ENCODE data around the gene CSMD2. TPM values are rescaled to one million over a fixed set of nuclear protein-coding genes. Genes with fewer than 3 reads are reported as not detected.

CSMD2 gene
- total RNA-seq, 1 donor from 2014 or later, result 1.8 TPM

- Mint-ChIP-seq H3K9me3 (no peaks in the 10 kb centered on the region), H3K36me3 (no peaks in the 10 kb centered on the region), H3K27me3 (peaks cover 31% of the 10 kb centered on the region), H3K27ac (no peak overlapping the region), H3K4me1 (ENCODE audit: unreplicated experiment) (peaks cover 6% of the 10 kb centered on the region), H3K4me3 (no peak overlapping the region)
- DNase-seq (ENCODE audit: extremely low spot score, unreplicated experiment), result no peak
- no peak for TF ChIP-seq CTCF (conservative IDR thresholded peaks at IDR 0.05)
These were observed 480.4 kb downstream of the CSMD2 start for GRCh38 chr1:33684396-33685179.

- peaks cover 25% of the 10 kb centered on the region for H3K27me3 Mint-ChIP-seq
- no peaks in the 10 kb centered on the region for H3K36me3 Mint-ChIP-seq
- H3K4me3 Mint-ChIP-seq, result no peak overlapping the region
- no peaks in the 10 kb centered on the region for H3K9me3 Mint-ChIP-seq
- no peak for TF ChIP-seq CTCF (conservative IDR thresholded peaks at IDR 0.05)
- H3K27ac Mint-ChIP-seq, result no peak overlapping the region
- peaks cover 6% of the 10 kb centered on the region for H3K4me1 Mint-ChIP-seq (ENCODE audit: unreplicated experiment)
- DNase-seq (ENCODE audit: extremely low spot score, unreplicated experiment), result no peak
These were observed 481.1 kb downstream of the CSMD2 start for GRCh38 chr1:33683913-33684312.

DNA sequence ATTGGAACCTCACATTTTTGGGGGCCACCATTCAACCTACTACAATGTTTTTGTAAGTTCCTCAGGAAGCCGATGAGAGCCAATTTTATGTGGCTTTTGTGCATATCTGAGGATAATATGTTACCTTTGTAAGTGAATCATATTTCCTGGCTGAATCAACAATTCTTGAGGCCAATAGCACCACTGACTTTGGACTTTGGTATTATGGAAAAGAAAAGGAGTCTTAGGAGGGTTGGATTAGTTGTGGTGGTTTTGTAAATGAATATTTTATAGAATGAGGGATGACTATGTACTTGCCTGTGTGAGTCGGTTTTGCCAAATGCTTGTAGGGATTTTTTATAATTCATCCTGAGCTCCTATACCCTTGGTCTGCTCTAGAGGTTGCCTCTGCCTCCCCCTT, 482.7 kb downstream of the CSMD2 start:
- DNase-seq (ENCODE audit: extremely low spot score, unreplicated experiment), result no peak
- H3K4me1 Mint-ChIP-seq (ENCODE audit: unreplicated experiment), result peaks cover 6% of the 10 kb centered on the region
- no peak overlapping the region for H3K27ac Mint-ChIP-seq
- H3K36me3 Mint-ChIP-seq, result no peaks in the 10 kb centered on the region
- TF ChIP-seq CTCF (conservative IDR thresholded peaks at IDR 0.05), result no peak
- peaks cover 17% of the 10 kb centered on the region for H3K27me3 Mint-ChIP-seq
- H3K9me3 Mint-ChIP-seq, result no peaks in the 10 kb centered on the region
- no peak overlapping the region for H3K4me3 Mint-ChIP-seq

DNA sequence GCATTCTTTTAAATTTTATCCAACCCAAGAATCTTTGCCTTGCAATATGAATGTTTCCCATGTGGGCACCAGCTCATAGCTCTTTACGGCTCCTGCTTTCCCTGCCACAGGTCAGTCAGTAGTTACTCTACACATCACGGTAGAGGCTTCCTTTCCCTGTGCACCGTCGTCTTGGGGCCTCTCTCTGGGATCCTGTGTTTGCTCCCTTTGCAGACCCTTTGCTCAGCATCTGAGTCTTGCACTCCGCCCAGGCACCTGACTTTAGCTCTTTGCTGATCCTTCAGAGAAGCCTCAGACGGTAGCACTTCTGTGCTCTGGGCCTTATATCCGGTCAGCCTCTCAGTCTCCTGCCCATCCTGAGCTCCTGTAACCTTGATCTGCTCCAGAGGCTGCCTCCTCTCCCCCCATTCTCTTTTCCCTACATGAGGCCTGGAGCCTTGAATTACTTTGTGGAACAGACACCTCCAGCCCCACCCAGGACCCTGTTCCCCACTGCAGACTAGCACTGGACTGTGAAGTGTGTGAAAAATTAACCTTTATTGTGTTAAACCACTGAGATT, 484.7 kb downstream of the CSMD2 start:
- no peaks in the 10 kb centered on the region for H3K9me3 Mint-ChIP-seq
- H3K36me3 Mint-ChIP-seq, result no peaks in the 10 kb centered on the region
- H3K4me1 Mint-ChIP-seq (ENCODE audit: unreplicated experiment), result peaks cover 6% of the 10 kb centered on the region
- H3K27ac Mint-ChIP-seq, result no peak overlapping the region
- no peak for TF ChIP-seq CTCF (conservative IDR thresholded peaks at IDR 0.05)
- peaks cover 9% of the 10 kb centered on the region for H3K27me3 Mint-ChIP-seq
- no peak for DNase-seq (ENCODE audit: extremely low spot score, unreplicated experiment)
- H3K4me3 Mint-ChIP-seq, result no peak overlapping the region

DNA sequence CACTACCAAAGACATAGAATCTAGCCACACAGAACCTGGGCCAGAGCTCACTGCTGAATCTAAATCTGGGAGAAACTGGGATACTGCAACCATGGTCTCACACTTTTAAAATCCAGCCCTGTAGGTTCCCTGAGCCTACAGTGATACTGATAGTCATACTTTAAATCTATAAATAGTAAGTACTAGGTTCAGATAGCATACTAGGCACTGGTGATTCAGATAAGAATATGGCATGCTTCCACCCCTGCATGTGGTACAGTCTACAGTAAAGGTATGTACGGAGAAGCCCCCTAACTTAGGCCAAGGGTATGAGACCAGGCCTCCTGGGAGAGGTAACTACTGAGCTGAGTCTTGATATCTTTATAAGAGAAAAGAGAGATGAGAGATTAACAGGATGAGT, 494.5 kb downstream of the CSMD2 start:
- Mint-ChIP-seq H3K4me1 (ENCODE audit: unreplicated experiment) (no peaks in the 10 kb centered on the region), H3K9me3 (no peaks in the 10 kb centered on the region), H3K4me3 (no peak overlapping the region), H3K27ac (no peak overlapping the region), H3K27me3 (peaks cover 16% of the 10 kb centered on the region), H3K36me3 (no peaks in the 10 kb centered on the region)
- no peak for DNase-seq (ENCODE audit: extremely low spot score, unreplicated experiment)
- no peak for TF ChIP-seq CTCF (conservative IDR thresholded peaks at IDR 0.05)

Data from type B pancreatic cell (in vitro differentiated cells).